OCI-M1 (cell line): ENCODE results near the gene MAPK14.
"Not testable (repeated sequence)": the region's sequence is repeated elsewhere in the genome, so short reads cannot be mapped to it uniquely, and the experiment has no call there.

Experiments
- DNase-seq: peaks from one replicate; lab custom pipeline; 2025; lab: John Stamatoyannopoulos, UW

MAPK14 gene

GRCh38 chr6:36027501-36028087 lies at the start of gene MAPK14:
TSS of gene MAPK14 (plus strand) at chr6:36027808. CDS start at chr6:36028158, 350 bp downstream.
- peak; percentile 100 for DNase-seq

- DNase-seq, result not testable (repeated sequence)
Measured at GRCh38 chr6:35980126-35980525, 47.5 kb upstream of the MAPK14 start.

GRCh38 chr6:35980991-35981645 lies 46.5 kb upstream of the MAPK14 start:
- no peak for DNase-seq

- no peak for DNase-seq
Measured at GRCh38 chr6:35984701-35985100, 42.9 kb upstream of the MAPK14 start.

- DNase-seq, result not testable (repeated sequence)
Measured at GRCh38 chr6:35988047-35988446, 39.6 kb upstream of the MAPK14 start.

GRCh38 chr6:35993150-35993549 lies 34.5 kb upstream of the MAPK14 start:
- DNase-seq, result no peak

GRCh38 chr6:36000451-36000850 lies 27.2 kb upstream of the MAPK14 start:
- no peak for DNase-seq

GRCh38 chr6:36015666-36016065 lies 11.9 kb upstream of the MAPK14 start:
- no peak for DNase-seq

GRCh38 chr6:36018339-36018738 lies 9.3 kb upstream of the MAPK14 start:
- no peak for DNase-seq

- DNase-seq, result no peak
Measured at GRCh38 chr6:36019167-36019566, 8.4 kb upstream of the MAPK14 start.

- no peak for DNase-seq
Measured at GRCh38 chr6:36020154-36020553, 7.5 kb upstream of the MAPK14 start.

GRCh38 chr6:36023996-36024795 lies 3.4 kb upstream of the MAPK14 start, which contains the start of gene SLC26A8:
TSS of gene SLC26A8 (minus strand) at chr6:36024641. CDS start at chr6:36019707, 4,934 bp downstream.
- no peak for DNase-seq

GRCh38 chr6:36025260-36025931 lies 2.2 kb upstream of the MAPK14 start:
- DNase-seq, result peak; percentile 43

- peak; percentile 43 for DNase-seq
Measured at GRCh38 chr6:36025932-36026327, 1.7 kb upstream of the MAPK14 start.

GRCh38 chr6:36028088-36028876 lies 674 bp downstream of the MAPK14 start:
- DNase-seq, result peak; percentile 69

GRCh38 chr6:36028877-36029324 lies 1.3 kb downstream of the MAPK14 start:
- DNase-seq, result peak; percentile 84

- DNase-seq, result peak; percentile 78
Measured at GRCh38 chr6:36029464-36029863, 1.9 kb downstream of the MAPK14 start.

- peak; percentile 46 for DNase-seq
Measured at GRCh38 chr6:36032261-36032660, 4.7 kb downstream of the MAPK14 start.

- not testable (repeated sequence) for DNase-seq
Measured at GRCh38 chr6:36033144-36033543, 5.5 kb downstream of the MAPK14 start.

GRCh38 chr6:36033935-36034334 lies 6.3 kb downstream of the MAPK14 start:
- no peak for DNase-seq

GRCh38 chr6:36034441-36034840 lies 6.8 kb downstream of the MAPK14 start:
- DNase-seq, result no peak
